GM12892 (cell line): ENCODE data around the gene SNAI3.

Source experiments
- POLR2A ChIP-seq: IDR thresholded peaks from 2 replicates; pipeline ENCODE4 v1.6.1; 2011; ENCODE audit warnings: low read depth, low read length, control low read depth
- POLR2AphosphoS5 ChIP-seq: IDR thresholded peaks from 2 replicates; pipeline ENCODE4 v1.6.1; 2011; ENCODE audit warnings: low read depth, low read length, control low read depth
- TAF1 ChIP-seq: IDR thresholded peaks from 2 replicates; pipeline ENCODE4 v1.6.1; 2011; ENCODE audit warnings: low read depth, mild to moderate bottlenecking, control low read depth, low read length, borderline replicate concordance

DNA sequence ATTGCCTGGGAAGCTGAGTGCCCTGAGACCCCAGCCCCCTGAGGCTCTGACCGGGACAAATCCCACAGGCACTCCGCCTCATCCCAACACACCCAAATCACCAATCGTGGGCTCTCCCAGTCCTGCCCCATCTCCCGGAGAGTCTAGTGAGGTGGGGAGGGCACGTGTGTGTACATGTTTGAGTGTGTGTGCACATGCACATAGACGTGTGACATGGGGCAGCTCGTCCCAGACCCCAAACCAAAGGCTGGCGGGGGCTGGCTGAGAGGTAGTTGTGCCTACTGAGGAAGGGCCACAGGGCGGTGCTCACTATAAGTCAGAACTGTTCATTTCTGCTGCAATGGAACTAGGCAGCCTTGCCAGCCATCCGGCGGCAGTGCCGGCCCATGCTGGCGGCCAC is 8.6 kb downstream of the SNAI3 start:
- TF ChIP-seq POLR2AphosphoS5, result no peak
- no peak for TF ChIP-seq POLR2A
- no peak for TF ChIP-seq TAF1
